CD14-positive monocyte (primary cell): ENCODE data around the gene INO80B. TPM values are rescaled to one million over a fixed set of nuclear protein-coding genes. Genes with fewer than 3 reads are reported as not detected.
A peak's percentile ranks its signal among the peaks of the same experiment; 100 is the strongest.

Source experiments
- DNase-seq, 3 donors: peaks; one replicate each; pipeline ENCODE4 v3.0.0-alpha.2; 2011 to 2022
- H2AFZ ChIP-seq: 2 replicates; pipeline ENCODE4 v1.6.0; 2012; ENCODE audit warnings: mild to moderate bottlenecking, low read depth, low read length, inconsistent platforms; ENCODE audit not compliant: insufficient read depth, poor library complexity, severe bottlenecking
- H3K27ac ChIP-seq, 2 donors: 1 replicate in 1 of 2; 2 replicates in 1 of 2; pipeline ENCODE4 v1.5.1; 2012 to 2013; ENCODE audit warnings: low read length in 2 of 2, control low read depth in 1 of 2, inconsistent platforms in 1 of 2, low read depth in 1 of 2, mild to moderate bottlenecking in 1 of 2
- H3K27me3 ChIP-seq, 2 donors: one replicate each; pipeline versions ENCODE4 v1.6.0 to v1.6.1; 2011 to 2013; ENCODE audit warnings: low read length in 2 of 2; ENCODE audit not compliant: control insufficient read depth in 2 of 2, insufficient read depth in 2 of 2
- H3K36me3 ChIP-seq, 2 donors: replicated peaks in 1 of 2; 1 replicate in 1 of 2; 2 replicates in 1 of 2; pipeline versions ENCODE4 v1.5.1 to v1.6.1; 2012 to 2013; ENCODE audit warnings: low read length in 2 of 2, control low read depth in 1 of 2, inconsistent platforms in 1 of 2, mild to moderate bottlenecking in 1 of 2; ENCODE audit not compliant: insufficient read depth in 2 of 2, control insufficient read depth in 1 of 2
- H3K4me1 ChIP-seq, 2 donors: 1 replicate in 1 of 2; 2 replicates in 1 of 2; pipeline versions ENCODE4 v1.5.1 to v1.6.1; 2012 to 2013; ENCODE audit warnings: low read length in 2 of 2, control low read depth in 1 of 2, inconsistent platforms in 1 of 2, mild to moderate bottlenecking in 1 of 2, moderate library complexity in 1 of 2; ENCODE audit not compliant: insufficient read depth in 2 of 2, control insufficient read depth in 1 of 2
- H3K4me2 ChIP-seq: replicated peaks from 2 replicates; pipeline ENCODE3; 2012; ENCODE audit warnings: low read length, moderate library complexity, mild to moderate bottlenecking; ENCODE audit not compliant: poor library complexity, severe bottlenecking; ENCODE audit errors: extremely low read depth
- H3K4me3 ChIP-seq, 3 experiments: fragments of 200-600 bp in 1 of 3; sonication (generic) in 1 of 3; replicated peaks in 1 of 3; 1 replicate in 2 of 3; 2 replicates in 1 of 3; pipeline ENCODE4 v1.5.1; 2011 to 2013; ENCODE audit warnings: low read length in 3 of 3, mild to moderate bottlenecking in 3 of 3, control low read depth in 2 of 3, low read depth in 2 of 3, inconsistent platforms in 1 of 3, moderate library complexity in 1 of 3
- H3K79me2 ChIP-seq: 2 replicates; pipeline ENCODE4 v1.6.0; 2012; ENCODE audit warnings: mild to moderate bottlenecking, control low read depth, inconsistent platforms, low read length, moderate library complexity; ENCODE audit not compliant: insufficient read depth
- H3K9ac ChIP-seq: 2 replicates; pipeline ENCODE4 v1.6.0; 2017; ENCODE audit warnings: low read length, mild to moderate bottlenecking; ENCODE audit not compliant: insufficient read depth, poor library complexity, severe bottlenecking
- H3K9me3 ChIP-seq, 2 donors: replicated peaks in 1 of 2; 1 replicate in 1 of 2; 2 replicates in 1 of 2; pipeline versions ENCODE4 v1.5.1 to v1.6.1; 2012 to 2013; ENCODE audit warnings: low read length in 2 of 2, control low read depth in 1 of 2; ENCODE audit not compliant: control insufficient read depth in 1 of 2, insufficient read depth in 1 of 2
- H4K20me1 ChIP-seq: 2 replicates; pipeline ENCODE4 v1.6.0; 2012; ENCODE audit warnings: mild to moderate bottlenecking, low read length, control low read depth, moderate library complexity; ENCODE audit not compliant: insufficient read depth
- H3K27ac Mint-ChIP-seq, 7 donors: one replicate each; pipeline ENCODE4 v1.8.0; 2020; ENCODE audit warnings: mild to moderate bottlenecking in 7 of 7, mixed read lengths in 7 of 7, moderate library complexity in 6 of 7, inconsistent platforms in 2 of 7
- H3K27me3 Mint-ChIP-seq, 3 donors: one replicate each; pipeline ENCODE4 v1.8.0; 2021 to 2022; ENCODE audit warnings: low read depth in 3 of 3, mild to moderate bottlenecking in 3 of 3, mixed read lengths in 3 of 3, moderate library complexity in 3 of 3, inconsistent platforms in 1 of 3
- H3K36me3 Mint-ChIP-seq, 2 donors: one replicate each; pipeline ENCODE4 v1.8.0; 2020; ENCODE audit warnings: mixed read lengths in 2 of 2, inconsistent platforms in 1 of 2, mild to moderate bottlenecking in 1 of 2
- H3K4me1 Mint-ChIP-seq: one replicate; pipeline ENCODE4 v1.8.0; 2020; ENCODE audit warnings: mild to moderate bottlenecking, mixed read lengths
- H3K4me3 Mint-ChIP-seq, 2 donors: one replicate each; pipeline ENCODE4 v1.8.0; 2020; ENCODE audit warnings: mild to moderate bottlenecking in 2 of 2, mixed read lengths in 2 of 2, moderate library complexity in 1 of 2
- H3K9me3 Mint-ChIP-seq, 7 donors: one replicate each; pipeline ENCODE4 v1.8.0; 2020 to 2022; ENCODE audit warnings: mixed read lengths in 7 of 7, mild to moderate bottlenecking in 6 of 7, moderate library complexity in 6 of 7, inconsistent platforms in 2 of 7
- WGBS: methylation state at CpG from one replicate; pipeline ENCODE4 v1.1.5; 2013; ENCODE audit warnings: missing lambda C conversion rate; ENCODE audit not compliant: insufficient coverage; 5-methylcytosine and 5-hydroxymethylcytosine counted together
- intact Hi-C, 2 donors: fragments of 100-400 bp; cut with micrococcal nuclease; formaldehyde crosslinking; loops; one replicate each; pipeline versions ENCODE4 v1.15.0 to v1.15.1; 2023
- polyA plus RNA-seq, 3 donors: library from polyadenylated mRNA; depleted of rRNA in 1 of 3; unstranded in 2 of 3; stranded (reverse) in 1 of 3; fragments of 300-500 nt in 2 of 3; fragments of >200 nt in 1 of 3; fragmentation: Illumina TruSeq in 2 of 3; gene quantifications; 1 replicate in 2 of 3; 2 replicates in 1 of 3; pipeline ENCODE4 v1.2.3, GENCODE V29; 2012 to 2021
- TF ChIP-seq, protein P1 (sequence below): fragments of 200-600 bp; IDR thresholded peaks from one replicate; pipeline ENCODE4 v1.8.0; 2022; ENCODE audit warnings: antibody characterized with exemption, mild to moderate bottlenecking

Gene INO80B
- polyA plus RNA-seq, 3 donors, result 4.8 to 48.7 (median 4.8) TPM

DNA sequence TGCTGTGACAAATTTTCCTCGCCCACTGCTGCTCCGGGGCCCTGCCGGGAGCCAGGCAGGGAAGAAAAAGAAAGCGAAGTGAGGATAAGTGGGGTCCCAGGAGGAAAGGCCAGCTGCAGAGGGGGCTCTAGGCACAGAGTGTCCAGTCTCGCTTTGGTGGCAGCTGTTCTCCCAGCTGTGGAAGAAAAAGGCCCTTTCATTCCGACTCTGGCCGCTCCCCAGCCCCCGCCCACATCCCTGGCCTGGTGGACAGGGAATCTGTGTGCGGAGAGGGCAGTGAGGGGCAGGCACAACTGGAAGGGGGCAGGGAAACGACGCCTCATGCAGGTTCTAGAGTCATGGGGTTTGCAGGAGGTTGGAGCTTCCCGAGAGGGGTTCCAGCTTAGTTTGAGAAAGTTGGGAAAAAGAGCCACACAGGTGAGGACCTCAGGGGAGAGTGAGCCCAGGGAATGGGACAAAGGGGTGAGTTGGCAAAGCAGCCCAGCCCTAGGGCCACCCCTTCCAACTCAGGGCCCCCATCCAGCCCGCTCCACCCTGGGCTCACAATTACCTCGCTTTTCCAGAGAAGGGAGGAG, 15.0 kb upstream of the INO80B start:
- DNase-seq, result no peak
- WGBS, result 18% methylated on average over 12 of the region's 14 CpGs
- peaks cover 32 to 33% of the 10 kb centered on the region in 2 donors for H3K4me1 ChIP-seq
- H3K27ac ChIP-seq, result no peak overlapping the region
- Mint-ChIP-seq H3K27me3 (peaks cover 39 to 59% (median 46%) of the 10 kb centered on the region in 3 donors), H3K9me3 (peaks cover 0 to 9% (median 6%) of the 10 kb centered on the region in 7 donors), H3K4me3 (peak overlapping the region; percentile 69 to 92), H3K4me1 (peaks cover 36% of the 10 kb centered on the region), H3K36me3 (peaks cover 4 to 5% of the 10 kb centered on the region in 2 donors), H3K27ac (peak overlapping the region in 1 of 7 donors; percentile 20)
- peaks cover 27 to 56% of the 10 kb centered on the region in 2 donors for H3K27me3 ChIP-seq
- peak overlapping the region; percentile 79 for H2AFZ ChIP-seq
- peak overlapping the region; percentile 75 for H3K4me2 ChIP-seq
- TF ChIP-seq, protein P1, sequence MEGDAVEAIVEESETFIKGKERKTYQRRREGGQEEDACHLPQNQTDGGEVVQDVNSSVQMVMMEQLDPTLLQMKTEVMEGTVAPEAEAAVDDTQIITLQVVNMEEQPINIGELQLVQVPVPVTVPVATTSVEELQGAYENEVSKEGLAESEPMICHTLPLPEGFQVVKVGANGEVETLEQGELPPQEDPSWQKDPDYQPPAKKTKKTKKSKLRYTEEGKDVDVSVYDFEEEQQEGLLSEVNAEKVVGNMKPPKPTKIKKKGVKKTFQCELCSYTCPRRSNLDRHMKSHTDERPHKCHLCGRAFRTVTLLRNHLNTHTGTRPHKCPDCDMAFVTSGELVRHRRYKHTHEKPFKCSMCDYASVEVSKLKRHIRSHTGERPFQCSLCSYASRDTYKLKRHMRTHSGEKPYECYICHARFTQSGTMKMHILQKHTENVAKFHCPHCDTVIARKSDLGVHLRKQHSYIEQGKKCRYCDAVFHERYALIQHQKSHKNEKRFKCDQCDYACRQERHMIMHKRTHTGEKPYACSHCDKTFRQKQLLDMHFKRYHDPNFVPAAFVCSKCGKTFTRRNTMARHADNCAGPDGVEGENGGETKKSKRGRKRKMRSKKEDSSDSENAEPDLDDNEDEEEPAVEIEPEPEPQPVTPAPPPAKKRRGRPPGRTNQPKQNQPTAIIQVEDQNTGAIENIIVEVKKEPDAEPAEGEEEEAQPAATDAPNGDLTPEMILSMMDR, result no peak
- peaks cover 0 to 19% of the 10 kb centered on the region in 2 donors for H3K9me3 ChIP-seq
- no peaks in the 10 kb centered on the region for H3K79me2 ChIP-seq
- intact Hi-C loops, result no loop called here
- H3K9ac ChIP-seq, result peak overlapping the region; percentile 29
- H4K20me1 ChIP-seq, result no peaks in the 10 kb centered on the region
- peak overlapping the region in 2 of 3 experiments; percentile 13 to 69 for H3K4me3 ChIP-seq
- H3K36me3 ChIP-seq, result no peaks in the 10 kb centered on the region

DNA sequence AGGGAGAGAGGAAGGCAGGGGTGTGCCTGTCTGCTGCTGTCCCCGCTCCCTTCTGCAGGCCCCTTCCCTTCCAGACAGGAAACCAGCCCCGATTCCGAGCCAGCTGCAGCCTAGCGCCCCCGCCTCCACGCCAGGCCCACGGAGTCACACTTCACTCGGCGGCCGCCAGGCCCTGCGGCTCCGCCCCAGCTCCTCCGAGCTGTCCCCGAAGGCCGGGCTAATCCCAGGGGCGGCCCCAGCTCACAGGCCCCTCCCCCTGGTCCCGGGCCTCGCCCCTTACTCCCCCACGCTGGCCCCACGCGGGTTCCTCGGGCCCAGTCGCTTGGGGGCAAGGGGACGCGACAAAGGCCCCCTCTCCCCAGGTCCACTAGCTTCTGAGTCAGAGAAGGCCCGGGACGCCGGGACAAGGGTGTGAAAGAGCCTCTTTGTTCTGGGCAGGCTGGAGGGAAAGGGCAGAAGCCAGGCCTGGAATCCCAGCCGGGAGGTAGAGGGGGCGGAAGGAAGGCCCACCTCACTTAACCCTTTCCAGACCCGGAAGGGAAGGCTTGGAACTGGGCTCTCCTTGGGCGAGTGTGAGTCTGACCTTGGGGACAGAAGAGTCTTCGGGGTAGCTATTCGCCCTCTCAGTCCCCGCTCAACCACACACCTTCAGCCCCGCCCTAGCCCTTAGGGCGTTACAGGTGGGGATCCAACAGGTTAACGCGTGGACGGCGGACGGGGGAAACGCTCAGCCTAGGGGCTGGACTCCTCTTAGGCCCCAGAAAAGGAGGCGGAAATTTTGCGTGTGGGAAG, 14.3 kb upstream of the INO80B start:
- Histone ChIP-seq H3K4me3 (peak overlapping the region in 2 of 3 experiments; percentile 13 to 69), H3K4me2 (peak overlapping the region; percentile 75), H3K79me2 (no peaks in the 10 kb centered on the region), H3K4me1 (peaks cover 32 to 33% of the 10 kb centered on the region in 2 donors), H4K20me1 (no peaks in the 10 kb centered on the region), H3K36me3 (no peaks in the 10 kb centered on the region), H3K9me3 (peaks cover 0 to 19% of the 10 kb centered on the region in 2 donors), H3K27me3 (peaks cover 28 to 57% of the 10 kb centered on the region in 2 donors), H3K9ac (peak overlapping the region; percentile 29), H2AFZ (peak overlapping the region; percentile 79), H3K27ac (no peak overlapping the region)
- peaks cover 36% of the 10 kb centered on the region for H3K4me1 Mint-ChIP-seq
- TF ChIP-seq, protein P1, result no peak
- DNase-seq, result peak; percentile 26 to 49 (median 37)
- no peak overlapping the region for H3K27ac Mint-ChIP-seq
- peaks cover 40 to 64% (median 51%) of the 10 kb centered on the region in 3 donors for H3K27me3 Mint-ChIP-seq
- peaks cover 4 to 5% of the 10 kb centered on the region in 2 donors for H3K36me3 Mint-ChIP-seq
- H3K4me3 Mint-ChIP-seq, result peak overlapping the region; percentile 69 to 92
- intact Hi-C loops, result no loop called here
- H3K9me3 Mint-ChIP-seq, result peaks cover 0 to 9% (median 6%) of the 10 kb centered on the region in 7 donors
- 28% methylated on average over 36 of the region's 45 CpGs for WGBS
